PC-9 (cell line): ENCODE results near the gene MTMR3.

Source experiments
- EZH2 ChIP-seq: fragments of 200-600 bp; sonication (generic); IDR thresholded peaks from 2 replicates; pipeline ENCODE4 v1.8.0; 2017; ENCODE audit warnings: antibody characterized with exemption, low read depth
- TF ChIP-seq, protein P1 (sequence below): fragments of 200-600 bp; sonication (generic); conservative IDR thresholded peaks from 2 replicates; pipeline ENCODE4 v1.6.1; 2017; ENCODE audit warnings: mixed run types, antibody characterized with exemption, mild to moderate bottlenecking, moderate library complexity

DNA sequence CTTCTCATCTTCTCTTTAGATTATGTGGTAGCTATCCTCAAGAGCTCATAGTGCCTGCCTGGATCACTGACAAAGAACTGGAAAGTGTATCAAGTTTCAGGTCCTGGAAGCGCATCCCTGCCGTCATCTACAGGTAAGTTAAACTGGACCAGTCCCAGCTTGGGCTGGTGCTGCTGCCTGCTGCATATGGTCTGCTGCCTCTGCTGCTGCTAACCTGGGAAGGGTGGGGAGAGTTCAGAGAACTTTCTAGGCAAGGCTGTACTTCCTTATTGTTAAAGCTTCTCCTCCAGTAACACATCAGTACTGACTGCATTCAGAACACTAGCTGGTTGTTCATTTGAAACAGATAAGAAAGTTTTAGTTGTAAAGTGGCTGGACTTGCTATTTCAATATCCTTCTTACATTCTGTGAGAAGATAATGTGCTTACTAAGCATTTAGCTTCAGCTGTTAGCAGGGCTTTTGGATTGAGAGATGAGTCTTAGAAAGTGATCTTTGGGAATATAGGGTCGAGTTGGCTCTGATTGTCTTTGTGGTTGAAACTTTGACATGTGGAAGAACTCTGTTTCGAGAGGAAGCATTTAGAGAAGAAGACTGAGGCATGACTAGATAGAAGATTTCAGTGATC, 120.0 kb downstream of the MTMR3 start:
- TF ChIP-seq, protein P1, sequence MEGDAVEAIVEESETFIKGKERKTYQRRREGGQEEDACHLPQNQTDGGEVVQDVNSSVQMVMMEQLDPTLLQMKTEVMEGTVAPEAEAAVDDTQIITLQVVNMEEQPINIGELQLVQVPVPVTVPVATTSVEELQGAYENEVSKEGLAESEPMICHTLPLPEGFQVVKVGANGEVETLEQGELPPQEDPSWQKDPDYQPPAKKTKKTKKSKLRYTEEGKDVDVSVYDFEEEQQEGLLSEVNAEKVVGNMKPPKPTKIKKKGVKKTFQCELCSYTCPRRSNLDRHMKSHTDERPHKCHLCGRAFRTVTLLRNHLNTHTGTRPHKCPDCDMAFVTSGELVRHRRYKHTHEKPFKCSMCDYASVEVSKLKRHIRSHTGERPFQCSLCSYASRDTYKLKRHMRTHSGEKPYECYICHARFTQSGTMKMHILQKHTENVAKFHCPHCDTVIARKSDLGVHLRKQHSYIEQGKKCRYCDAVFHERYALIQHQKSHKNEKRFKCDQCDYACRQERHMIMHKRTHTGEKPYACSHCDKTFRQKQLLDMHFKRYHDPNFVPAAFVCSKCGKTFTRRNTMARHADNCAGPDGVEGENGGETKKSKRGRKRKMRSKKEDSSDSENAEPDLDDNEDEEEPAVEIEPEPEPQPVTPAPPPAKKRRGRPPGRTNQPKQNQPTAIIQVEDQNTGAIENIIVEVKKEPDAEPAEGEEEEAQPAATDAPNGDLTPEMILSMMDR: no peak
- TF ChIP-seq EZH2: no peak
